SK-N-MC (cell line): ENCODE data around the gene DDX27.

Experiments
- DNase-seq: peaks from one replicate; pipeline ENCODE4 v3.0.0-alpha.2; 2011; ENCODE audit warnings: low read depth, low spot score
- H3K27ac ChIP-seq: fragments of 200-600 bp; sonication (generic); 2 replicates; pipeline ENCODE4 v1.5.1; 2016; ENCODE audit warnings: mixed run types
- H3K36me3 ChIP-seq: fragments of 200-600 bp; sonication (generic); 2 replicates; pipeline ENCODE4 v1.6.1; 2017; ENCODE audit warnings: antibody characterized with exemption, low read length, mixed read lengths; ENCODE audit not compliant: insufficient read depth
- H3K4me3 ChIP-seq: fragments of 200-600 bp; sonication (generic); 2 replicates; pipeline ENCODE4 v1.5.1; 2016
- H3K9ac ChIP-seq: fragments of 200-600 bp; sonication (generic); 2 replicates; pipeline ENCODE4 v1.8.0; 2017; ENCODE audit warnings: mixed run types, mixed read lengths; ENCODE audit not compliant: insufficient read length
- H3K9me3 ChIP-seq: fragments of 200-600 bp; sonication (generic); 2 replicates; pipeline ENCODE4 v1.6.1; 2017; ENCODE audit warnings: low read depth, mild to moderate bottlenecking, antibody characterized with exemption, low read length, moderate library complexity, mixed read lengths
- EZH2 ChIP-seq: fragments of 200-600 bp; sonication (generic); IDR thresholded peaks from one replicate; pipeline ENCODE4 v1.6.1; 2017; ENCODE audit warnings: antibody characterized with exemption
- FOXP2 ChIP-seq: optimal IDR thresholded peaks from 2 replicates; pipeline ENCODE3; 2011; ENCODE audit warnings: mild to moderate bottlenecking, moderate library complexity; ENCODE audit not compliant: insufficient read depth; ENCODE audit errors: extremely low read length, control extremely low read depth
- POLR2AphosphoS5 ChIP-seq: IDR thresholded peaks from 2 replicates; pipeline ENCODE4 v1.6.1; 2012; ENCODE audit warnings: mild to moderate bottlenecking, low read depth, low read length, borderline replicate concordance

DDX27 gene

GRCh38 chr20:49272654-49273053, 53.4 kb downstream of the DDX27 start:
- H3K36me3 ChIP-seq: peaks cover 74% of the 10 kb centered on the region
- no peak overlapping the region for H3K27ac ChIP-seq

GRCh38 chr20:49273696-49274277, 54.6 kb downstream of the DDX27 start:
- Histone ChIP-seq H3K27ac (no peak overlapping the region), H3K9ac (no peak overlapping the region), H3K4me3 (no peak overlapping the region), H3K9me3 (no peaks in the 10 kb centered on the region), H3K36me3 (peaks cover 70% of the 10 kb centered on the region)
- no peak for DNase-seq
- no peak for TF ChIP-seq POLR2AphosphoS5
- no peak for TF ChIP-seq EZH2
- TF ChIP-seq FOXP2: no peak

More at GRCh38 chr20:49272654-49273053, 53.4 kb downstream of the DDX27 start:
- Histone ChIP-seq H3K9ac (no peak overlapping the region), H3K4me3 (no peak overlapping the region), H3K9me3 (no peaks in the 10 kb centered on the region)
- TF ChIP-seq EZH2: no peak
- DNase-seq: no peak

- H3K9me3 ChIP-seq: no peaks in the 10 kb centered on the region
- no peak overlapping the region for H3K4me3 ChIP-seq
- no peak overlapping the region for H3K27ac ChIP-seq
- TF ChIP-seq POLR2AphosphoS5: no peak
- TF ChIP-seq FOXP2: no peak
- TF ChIP-seq EZH2: no peak
- DNase-seq: no peak
- peaks cover 70% of the 10 kb centered on the region for H3K36me3 ChIP-seq
- no peak overlapping the region for H3K9ac ChIP-seq
Observed at GRCh38 chr20:49275216-49275615, 56.0 kb downstream of the DDX27 start.

GRCh38 chr20:49275636-49276035, 56.4 kb downstream of the DDX27 start:
- Histone ChIP-seq H3K9me3 (no peaks in the 10 kb centered on the region), H3K9ac (no peak overlapping the region), H3K4me3 (no peak overlapping the region), H3K27ac (0 out of 2 replicates have a peak overlapping the region, but pooled peaks have one; percentile 16), H3K36me3 (peaks cover 70% of the 10 kb centered on the region)
- no peak for DNase-seq
- TF ChIP-seq EZH2 (no peak), FOXP2 (no peak), POLR2AphosphoS5 (no peak)

- peak overlapping the region; percentile 17 for H3K9ac ChIP-seq
- TF ChIP-seq EZH2 (no peak), POLR2AphosphoS5 (no peak), FOXP2 (no peak)
- H3K27ac ChIP-seq: peak overlapping the region; percentile 57
- DNase-seq: no peak
- H3K9me3 ChIP-seq: no peaks in the 10 kb centered on the region
- peaks cover 70% of the 10 kb centered on the region for H3K36me3 ChIP-seq
- peak overlapping the region; percentile 100 for H3K4me3 ChIP-seq
Observed at GRCh38 chr20:49276161-49276960, 57.1 kb downstream of the DDX27 start.

- TF ChIP-seq FOXP2: no peak
- no peak for TF ChIP-seq EZH2
- TF ChIP-seq POLR2AphosphoS5: no peak
- no peak for DNase-seq
- H3K4me3 ChIP-seq: peak overlapping the region; percentile 100
- H3K36me3 ChIP-seq: peaks cover 72% of the 10 kb centered on the region
- H3K27ac ChIP-seq: peak overlapping the region; percentile 94
- H3K9ac ChIP-seq: peak overlapping the region; percentile 100
- no peaks in the 10 kb centered on the region for H3K9me3 ChIP-seq
Observed at GRCh38 chr20:49276961-49277785, 58.0 kb downstream of the DDX27 start.

GRCh38 chr20:49277786-49278035, 58.5 kb downstream of the DDX27 start:
- Histone ChIP-seq H3K4me3 (peak overlapping the region; percentile 100), H3K27ac (peak overlapping the region; percentile 94), H3K9me3 (no peaks in the 10 kb centered on the region), H3K9ac (peak overlapping the region; percentile 100), H3K36me3 (peaks cover 72% of the 10 kb centered on the region)
- no peak for DNase-seq
- TF ChIP-seq FOXP2 (no peak), POLR2AphosphoS5 (no peak), EZH2 (no peak)

GRCh38 chr20:49278036-49278817, 59.0 kb downstream of the DDX27 start, which contains the start of gene ZNFX1:
Gene ZNFX1 (minus strand): TSS chr20:49278057. CDS start chr20:49275839, 2,218 bp downstream.
- DNase-seq: peak; percentile 93
- no peaks in the 10 kb centered on the region for H3K9me3 ChIP-seq
- TF ChIP-seq FOXP2 (no peak), EZH2 (no peak), POLR2AphosphoS5 (peak; percentile 100)
- peak within 1 kb of the TSS; percentile 96 for H3K27ac ChIP-seq
- peak within 1 kb of the TSS; percentile 100 for H3K9ac ChIP-seq
- peaks cover 74% of the 10 kb centered on the region for H3K36me3 ChIP-seq
- peak within 1 kb of the TSS; percentile 100 for H3K4me3 ChIP-seq
